NCI-H1048 (cell line): Measurements from ENCODE around the gene NXPH4.

ENCODE experiments used
- DNase-seq: peaks from one replicate; lab custom pipeline; 2025; lab: John Stamatoyannopoulos, UW

NXPH4 gene

GRCh38 chr12:57219205-57219992, 2.8 kb downstream of the NXPH4 start:
- no peak for DNase-seq

GRCh38 chr12:57219993-57220754, 3.6 kb downstream of the NXPH4 start:
- no peak for DNase-seq

GRCh38 chr12:57220770-57221168, 4.2 kb downstream of the NXPH4 start:
- no peak for DNase-seq

GRCh38 chr12:57221169-57221917, 4.7 kb downstream of the NXPH4 start:
- no peak for DNase-seq

GRCh38 chr12:57222286-57223190, 5.9 kb downstream of the NXPH4 start:
- DNase-seq: no peak

- no peak for DNase-seq
Observed at GRCh38 chr12:57223191-57224165, 6.9 kb downstream of the NXPH4 start.

GRCh38 chr12:57224278-57224972, 7.8 kb downstream of the NXPH4 start:
- no peak for DNase-seq

GRCh38 chr12:57224973-57225679, 8.5 kb downstream of the NXPH4 start:
- no peak for DNase-seq

- DNase-seq: no peak
Observed at GRCh38 chr12:57225680-57226210, 9.2 kb downstream of the NXPH4 start.

- no peak for DNase-seq
Observed at GRCh38 chr12:57226588-57227314, 10.2 kb downstream of the NXPH4 start.

- no peak for DNase-seq
Observed at GRCh38 chr12:57227315-57228115, 10.9 kb downstream of the NXPH4 start.

- DNase-seq: no peak
Observed at GRCh38 chr12:57229046-57229633, 12.5 kb downstream of the NXPH4 start.

- DNase-seq: peak; percentile 86
Observed at GRCh38 chr12:57229634-57230380, 13.2 kb downstream of the NXPH4 start, which contains the start of gene SHMT2. Gene SHMT2 (plus strand): TSS chr12:57229711. CDS start chr12:57229779, 68 bp downstream.

- DNase-seq: no peak
Observed at GRCh38 chr12:57230381-57231155, 14.0 kb downstream of the NXPH4 start.
